Stomach smooth muscle (tissue), 2 donors: ENCODE measurements around the gene GPC1.

Experiments used
- H3K27ac ChIP-seq: one replicate; pipeline ENCODE4 v1.7.0; 2013; ENCODE audit warnings: mild to moderate bottlenecking, low read length, inconsistent platforms
- H3K27me3 ChIP-seq, 2 donors: one replicate each; pipeline ENCODE4 v1.7.0; 2013; ENCODE audit warnings: low read length in 2 of 2; ENCODE audit not compliant: insufficient read depth in 2 of 2, control insufficient read depth in 1 of 2
- H3K36me3 ChIP-seq, 2 donors: one replicate each; pipeline ENCODE4 v1.7.0; 2013; ENCODE audit warnings: low read length in 2 of 2; ENCODE audit not compliant: control insufficient read depth in 2 of 2, insufficient read depth in 2 of 2
- H3K4me1 ChIP-seq: one replicate; pipeline ENCODE4 v1.7.0; 2013; ENCODE audit warnings: low read length; ENCODE audit not compliant: control insufficient read depth, insufficient read depth
- H3K4me3 ChIP-seq, 2 donors: one replicate each; pipeline ENCODE4 v1.7.0; 2013; ENCODE audit warnings: low read length in 2 of 2
- H3K9ac ChIP-seq, 2 donors: one replicate each; pipeline ENCODE4 v1.7.0; 2013; ENCODE audit warnings: low read length in 2 of 2, mild to moderate bottlenecking in 1 of 2
- H3K9me3 ChIP-seq, 2 donors: one replicate each; pipeline ENCODE4 v1.7.0; 2013; ENCODE audit warnings: low read length in 2 of 2; ENCODE audit not compliant: control insufficient read depth in 2 of 2
- donor health status: healthy.
- donor health status: Pancreatic carcinoma.

GPC1 gene

DNA sequence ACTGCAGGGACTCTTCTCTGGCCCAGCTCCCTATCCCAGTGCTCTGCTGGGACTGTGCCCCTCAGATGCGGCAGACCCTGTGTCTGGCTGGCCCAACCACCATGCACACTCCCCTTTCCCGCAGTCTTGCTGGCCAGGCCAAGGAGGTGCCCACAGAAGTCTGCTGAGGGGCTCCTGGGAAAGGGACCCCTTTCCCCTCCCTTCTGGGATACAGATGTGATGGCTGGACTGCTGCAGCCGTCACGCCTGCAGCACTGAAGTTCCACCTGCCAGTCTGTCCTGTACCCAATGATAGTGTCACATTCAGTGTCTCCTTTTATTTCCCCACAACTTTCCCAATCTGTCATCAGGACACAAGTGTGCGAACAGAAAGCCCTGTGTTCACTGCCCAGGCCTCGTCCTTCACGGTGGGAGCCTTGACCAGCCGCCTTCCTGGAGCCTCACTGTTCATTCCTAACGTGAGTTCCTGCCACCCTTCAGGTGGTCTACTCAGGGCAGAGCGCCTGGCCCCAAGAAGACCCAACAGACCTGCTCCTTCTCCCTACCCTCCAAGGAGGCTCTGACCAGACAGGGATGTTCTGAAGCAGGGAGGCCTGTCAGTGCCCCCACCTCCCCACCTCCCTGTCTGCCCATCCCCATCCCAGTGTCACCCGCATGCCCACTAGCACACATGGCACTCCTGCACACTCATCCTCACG is 75.2 kb downstream of the GPC1 start:
- no peak overlapping the region for H3K9ac ChIP-seq
- H3K27me3 ChIP-seq = no peaks in the 10 kb centered on the region
- H3K27ac ChIP-seq = no peak overlapping the region
- no peaks in the 10 kb centered on the region for H3K4me1 ChIP-seq
- no peak overlapping the region for H3K4me3 ChIP-seq
- peaks cover 0 to 3% of the 10 kb centered on the region in 2 donors for H3K36me3 ChIP-seq
- H3K9me3 ChIP-seq = no peaks in the 10 kb centered on the region

DNA sequence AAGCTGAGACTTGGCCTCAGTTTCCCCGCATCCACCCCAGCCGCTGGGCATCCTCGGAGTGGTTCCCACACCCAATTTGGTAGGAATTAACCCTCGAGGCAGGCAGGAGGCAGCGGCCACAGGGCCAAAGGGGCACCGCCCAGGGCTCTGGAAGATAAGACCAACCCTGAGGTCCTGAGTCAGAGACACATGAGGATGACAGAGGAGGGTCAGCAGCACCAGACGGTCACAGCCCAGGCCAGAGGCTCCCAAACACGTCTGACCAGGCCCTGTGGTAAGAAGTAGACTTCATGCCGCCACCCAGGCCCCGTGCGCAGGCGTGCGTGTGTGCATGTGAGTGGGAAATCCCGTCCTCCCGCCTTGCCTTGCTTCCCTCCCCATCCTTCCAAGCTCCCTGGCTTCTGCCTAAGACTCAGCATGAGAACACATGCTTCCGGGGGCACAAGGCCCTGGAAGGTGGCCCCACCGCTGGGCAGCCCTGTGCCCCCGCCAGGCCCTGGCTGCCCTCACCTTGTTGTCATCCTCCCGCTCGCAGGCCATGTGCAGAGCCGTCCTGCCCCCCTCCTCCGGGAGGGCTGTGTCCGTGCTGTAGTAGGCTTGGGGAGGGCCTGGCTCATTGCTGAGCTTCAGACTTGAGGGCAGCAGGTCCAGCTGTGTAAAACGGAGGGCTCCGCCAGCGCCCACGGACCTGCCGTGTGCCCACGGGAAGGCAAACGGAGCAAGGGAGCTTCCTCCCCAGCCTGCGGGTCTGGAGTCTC is 76.1 kb downstream of the GPC1 start:
- no peaks in the 10 kb centered on the region for H3K27me3 ChIP-seq
- H3K9ac ChIP-seq = no peak overlapping the region
- no peaks in the 10 kb centered on the region for H3K4me1 ChIP-seq
- no peaks in the 10 kb centered on the region for H3K9me3 ChIP-seq
- H3K4me3 ChIP-seq = no peak overlapping the region
- H3K27ac ChIP-seq = no peak overlapping the region
- peaks cover 0 to 3% of the 10 kb centered on the region in 2 donors for H3K36me3 ChIP-seq

DNA sequence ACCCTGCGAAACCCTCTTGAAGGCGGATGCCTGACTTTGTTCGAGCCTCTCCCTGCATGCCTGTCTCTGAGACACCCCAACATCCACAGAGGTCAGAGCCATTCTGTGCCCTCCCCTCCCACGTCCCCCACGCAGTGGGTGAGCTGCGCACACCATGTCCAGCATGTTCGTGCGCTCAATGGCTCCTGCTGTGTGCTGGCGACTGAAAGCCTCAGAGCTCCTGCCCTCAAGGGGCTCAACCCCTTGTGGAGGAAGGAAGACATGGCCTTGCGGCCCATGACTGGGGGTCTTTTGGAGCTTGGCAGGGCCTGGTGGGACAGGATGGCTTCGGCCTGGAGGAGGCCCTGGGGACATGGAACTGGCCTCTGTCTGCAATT is 76.6 kb downstream of the GPC1 start:
- H3K4me1 ChIP-seq = no peaks in the 10 kb centered on the region
- H3K27me3 ChIP-seq = peaks cover 0 to under 1% of the 10 kb centered on the region in 2 donors
- H3K4me3 ChIP-seq = no peak overlapping the region
- H3K9ac ChIP-seq = no peak overlapping the region
- peaks cover 0 to 3% of the 10 kb centered on the region in 2 donors for H3K36me3 ChIP-seq
- H3K9me3 ChIP-seq = no peaks in the 10 kb centered on the region
- H3K27ac ChIP-seq = no peak overlapping the region

DNA sequence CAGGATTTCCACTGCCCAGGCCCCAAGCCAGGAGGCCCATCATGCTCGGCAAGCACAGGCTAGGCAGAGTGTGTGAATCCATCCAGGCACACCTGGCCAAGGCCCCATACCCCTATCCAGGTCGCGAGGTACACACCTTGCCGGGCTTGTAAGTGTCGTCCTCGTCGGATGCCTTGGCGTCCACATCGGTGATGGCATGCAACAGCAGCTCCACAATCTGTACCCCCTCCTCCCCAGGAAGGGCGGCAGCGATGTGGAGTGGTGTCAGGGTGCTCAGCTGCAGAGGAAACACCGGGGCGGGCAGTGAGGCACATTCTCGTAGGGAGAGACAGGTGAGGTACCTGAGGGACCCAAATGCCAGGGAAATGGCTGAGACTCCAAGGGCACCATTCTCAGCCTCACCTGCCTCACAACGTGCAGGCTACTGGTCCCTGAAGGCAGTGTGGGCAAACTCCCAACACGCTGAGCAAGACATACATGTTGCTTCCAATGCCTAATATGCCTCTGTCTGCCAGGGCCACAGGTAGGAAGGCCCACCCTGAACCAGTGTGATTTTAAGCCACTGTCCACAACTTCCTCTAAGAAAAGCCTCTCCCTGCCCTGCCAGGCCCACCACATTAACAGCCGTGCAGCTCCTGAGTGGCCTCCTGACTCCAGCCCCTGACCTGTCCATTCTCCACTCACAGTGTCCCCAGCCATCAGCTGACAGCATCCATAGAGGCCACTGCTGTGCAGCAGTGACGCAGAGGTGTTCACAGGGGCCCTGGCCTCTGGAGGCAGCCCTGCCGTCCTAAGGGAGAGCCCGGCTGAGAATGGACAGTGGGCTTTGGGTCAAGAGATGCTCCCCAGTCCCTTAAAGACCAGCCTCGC is 77.4 kb downstream of the GPC1 start:
- Histone ChIP-seq H3K27me3 (peaks cover 0 to 3% of the 10 kb centered on the region in 2 donors), H3K27ac (no peak overlapping the region), H3K36me3 (peaks cover 0 to 3% of the 10 kb centered on the region in 2 donors), H3K9ac (no peak overlapping the region), H3K4me3 (no peak overlapping the region), H3K4me1 (no peaks in the 10 kb centered on the region), H3K9me3 (no peaks in the 10 kb centered on the region)

DNA sequence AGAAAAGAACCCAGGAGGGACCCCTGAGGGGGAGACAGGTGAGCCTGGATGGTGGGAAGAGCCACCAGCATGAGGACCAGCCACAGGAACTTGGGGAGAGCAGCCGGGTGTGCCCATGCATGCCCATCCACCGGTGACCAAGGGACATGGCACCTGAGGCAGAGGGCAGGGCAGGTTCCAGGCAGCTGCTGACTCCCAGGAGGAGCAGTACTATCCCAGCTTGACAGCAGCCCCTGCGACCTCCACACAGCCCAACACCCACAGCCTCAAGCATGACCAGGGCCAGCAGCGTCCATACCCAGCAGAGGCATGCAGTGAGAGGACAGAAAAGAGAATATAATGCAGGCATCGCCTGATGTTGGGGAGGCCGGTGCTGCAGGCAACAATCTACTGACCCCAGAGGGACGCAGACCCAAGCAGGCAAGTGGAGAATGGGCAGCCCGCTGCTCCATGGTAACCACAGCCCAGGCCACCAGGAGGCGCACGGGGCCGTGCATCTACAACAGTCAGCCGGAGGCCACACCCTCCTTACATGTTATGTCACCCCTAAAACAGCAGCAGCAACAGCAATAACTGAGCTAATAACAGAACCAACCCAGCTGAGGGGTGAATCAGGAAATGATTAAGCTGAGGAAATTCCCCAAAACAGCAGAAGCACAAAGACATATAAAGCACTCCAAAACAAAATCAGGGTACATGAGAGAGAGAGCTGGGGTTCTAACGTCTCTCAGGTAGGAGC is 78.3 kb downstream of the GPC1 start:
- Histone ChIP-seq H3K9me3 (no peaks in the 10 kb centered on the region), H3K4me1 (no peaks in the 10 kb centered on the region), H3K27me3 (peaks cover 0 to 3% of the 10 kb centered on the region in 2 donors), H3K4me3 (no peak overlapping the region), H3K9ac (no peak overlapping the region), H3K27ac (no peak overlapping the region), H3K36me3 (peaks cover 0 to 3% of the 10 kb centered on the region in 2 donors)

DNA sequence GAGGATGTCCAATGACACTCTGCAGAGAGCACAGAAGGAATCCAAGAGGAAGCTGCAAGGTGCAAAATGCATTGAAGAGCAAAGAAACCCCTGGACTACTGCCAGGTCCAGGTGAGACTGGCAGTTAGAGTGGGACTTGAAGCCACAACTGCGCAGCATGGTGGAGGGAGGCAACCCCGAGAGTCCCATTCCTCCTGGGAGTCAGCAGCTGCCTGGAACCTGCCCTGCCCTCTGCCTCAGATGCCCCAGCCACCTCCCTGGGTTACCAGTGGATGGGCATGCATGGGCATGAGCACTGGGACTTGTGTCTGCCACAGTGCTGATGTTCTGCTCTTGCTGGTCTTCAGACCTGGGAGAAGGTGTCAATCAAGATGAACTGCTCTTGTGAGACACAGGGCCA is 79.2 kb downstream of the GPC1 start:
- Histone ChIP-seq H3K9me3 (no peaks in the 10 kb centered on the region), H3K4me1 (peaks cover 5% of the 10 kb centered on the region), H3K36me3 (peaks cover 0 to 3% of the 10 kb centered on the region in 2 donors), H3K4me3 (no peak overlapping the region), H3K27ac (no peak overlapping the region), H3K27me3 (peaks cover 3 to 9% of the 10 kb centered on the region in 2 donors), H3K9ac (no peak overlapping the region)

DNA sequence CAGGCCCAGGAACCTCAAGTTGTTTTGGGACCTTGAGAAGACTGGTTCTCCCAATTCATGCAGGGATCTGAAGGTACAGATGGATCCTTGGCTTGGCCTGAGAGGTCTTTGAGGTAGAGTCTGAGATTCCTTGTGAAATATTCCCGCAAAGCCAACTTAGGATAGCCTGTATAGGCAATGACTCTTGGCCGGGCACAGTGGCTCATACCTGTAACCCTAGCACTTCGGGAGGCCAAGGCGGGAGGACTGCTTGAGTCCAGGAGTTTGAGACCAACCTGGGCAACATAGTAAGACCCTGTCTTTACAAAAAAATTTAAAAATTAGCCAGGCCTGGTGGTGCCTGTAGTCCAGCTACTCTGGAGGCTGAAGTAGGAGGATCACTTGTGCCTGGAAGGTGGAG is 81.9 kb downstream of the GPC1 start:
- no peaks in the 10 kb centered on the region for H3K9me3 ChIP-seq
- no peak overlapping the region for H3K4me3 ChIP-seq
- peaks cover 16 to 17% of the 10 kb centered on the region in 2 donors for H3K27me3 ChIP-seq
- H3K27ac ChIP-seq = no peak overlapping the region
- H3K4me1 ChIP-seq = peaks cover 16% of the 10 kb centered on the region
- H3K36me3 ChIP-seq = peaks cover 0 to 2% of the 10 kb centered on the region in 2 donors
- H3K9ac ChIP-seq = no peak overlapping the region
